Germinal center (tissue), 1 donor: ENCODE data around the gene BIN1.

Experiments
- DNase-seq: peaks from one replicate; pipeline ENCODE4 v3.0.0; 2012; ENCODE audit warnings: mixed read lengths, low spot score

BIN1 gene

DNA sequence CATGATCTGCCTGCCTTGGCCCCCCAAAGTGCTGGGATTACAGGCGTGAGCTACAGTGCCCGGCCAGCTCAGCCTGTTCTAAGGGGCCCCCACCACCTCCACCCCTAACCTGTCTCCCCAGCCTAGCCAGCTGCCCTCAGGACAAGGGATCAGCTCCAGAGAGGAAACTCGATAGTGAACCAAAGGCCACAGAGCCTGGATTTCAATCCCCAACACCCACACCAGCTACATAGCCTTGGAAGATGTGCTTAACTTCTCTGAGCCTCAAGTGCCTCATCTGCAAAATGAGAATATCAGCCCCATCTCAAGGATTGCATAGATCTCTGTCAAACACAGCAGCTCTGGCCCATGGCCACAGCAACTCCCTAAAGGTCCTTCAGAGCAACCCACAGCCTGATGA lies 32.0 kb downstream of the BIN1 start:
- no peak for DNase-seq

- no peak for DNase-seq
These were observed 32.6 kb downstream of the BIN1 start for GRCh38 chr2:127074358-127074757.

DNA sequence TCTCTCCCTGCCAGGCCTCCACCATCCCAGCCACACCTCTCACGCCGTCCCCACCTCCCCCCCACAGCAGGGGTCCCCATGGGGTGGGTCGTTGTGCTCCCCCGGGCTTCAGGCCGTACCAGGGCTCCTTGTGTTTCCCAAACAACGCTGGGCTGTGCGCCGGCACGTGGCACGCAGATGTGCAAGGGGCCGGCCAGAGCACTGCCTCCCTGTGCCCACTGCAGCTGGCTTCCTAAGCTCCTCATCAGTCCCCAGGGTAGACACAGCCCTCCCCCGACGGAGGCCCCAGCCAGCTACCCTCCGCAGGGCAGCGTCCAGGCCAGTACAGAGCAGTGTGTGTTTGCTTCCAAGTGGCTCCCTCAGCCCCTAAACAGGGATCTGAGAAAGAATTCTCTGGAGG lies 34.0 kb downstream of the BIN1 start:
- no peak for DNase-seq

- no peak for DNase-seq
These were observed 34.6 kb downstream of the BIN1 start for GRCh38 chr2:127072396-127072795.

GRCh38 chr2:127071901-127072328 lies 35.0 kb downstream of the BIN1 start:
- DNase-seq: no peak

DNA sequence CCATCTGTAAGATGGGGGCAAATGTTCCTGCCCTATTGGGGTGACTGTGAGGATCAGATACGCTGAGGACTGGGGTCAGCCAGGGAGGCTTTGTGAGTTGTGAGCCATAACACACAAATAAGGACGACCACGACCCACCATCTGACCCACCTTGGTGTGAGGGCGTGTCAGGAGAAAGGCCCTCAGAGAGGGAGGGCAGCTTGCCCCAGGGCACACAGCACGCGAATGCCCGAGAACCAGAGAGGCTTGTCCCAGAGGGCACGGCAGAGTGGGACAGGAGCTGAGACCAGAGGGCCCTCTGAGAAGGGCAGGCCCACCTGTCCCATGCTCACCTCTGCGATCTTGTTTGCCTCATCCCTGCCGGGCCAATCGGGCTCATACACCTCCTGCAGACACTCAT lies 36.7 kb downstream of the BIN1 start:
- no peak for DNase-seq

- no peak for DNase-seq
These were observed 37.4 kb downstream of the BIN1 start for GRCh38 chr2:127069536-127069935.

- no peak for DNase-seq
These were observed 38.0 kb downstream of the BIN1 start for GRCh38 chr2:127069003-127069402.

DNA sequence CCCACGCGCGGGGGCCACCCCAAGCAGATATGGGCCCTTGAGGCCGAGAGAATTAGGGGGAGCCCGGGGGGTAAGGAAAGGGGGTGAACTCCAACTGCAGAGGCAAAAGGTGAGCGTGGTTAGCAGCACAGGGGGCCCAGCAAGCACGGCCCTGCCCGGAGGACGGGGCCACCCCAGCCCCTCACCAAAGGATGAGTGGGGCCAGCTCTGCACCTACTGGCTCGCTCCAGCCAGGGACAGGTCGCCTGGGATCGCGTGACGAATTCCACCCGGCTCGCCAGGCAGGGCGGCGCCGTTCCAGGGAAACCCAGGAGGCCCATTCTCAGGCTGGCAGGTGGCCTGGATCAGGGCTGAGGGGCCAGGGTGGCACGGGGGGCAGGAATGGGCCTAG lies 38.6 kb downstream of the BIN1 start:
- no peak for DNase-seq

DNA sequence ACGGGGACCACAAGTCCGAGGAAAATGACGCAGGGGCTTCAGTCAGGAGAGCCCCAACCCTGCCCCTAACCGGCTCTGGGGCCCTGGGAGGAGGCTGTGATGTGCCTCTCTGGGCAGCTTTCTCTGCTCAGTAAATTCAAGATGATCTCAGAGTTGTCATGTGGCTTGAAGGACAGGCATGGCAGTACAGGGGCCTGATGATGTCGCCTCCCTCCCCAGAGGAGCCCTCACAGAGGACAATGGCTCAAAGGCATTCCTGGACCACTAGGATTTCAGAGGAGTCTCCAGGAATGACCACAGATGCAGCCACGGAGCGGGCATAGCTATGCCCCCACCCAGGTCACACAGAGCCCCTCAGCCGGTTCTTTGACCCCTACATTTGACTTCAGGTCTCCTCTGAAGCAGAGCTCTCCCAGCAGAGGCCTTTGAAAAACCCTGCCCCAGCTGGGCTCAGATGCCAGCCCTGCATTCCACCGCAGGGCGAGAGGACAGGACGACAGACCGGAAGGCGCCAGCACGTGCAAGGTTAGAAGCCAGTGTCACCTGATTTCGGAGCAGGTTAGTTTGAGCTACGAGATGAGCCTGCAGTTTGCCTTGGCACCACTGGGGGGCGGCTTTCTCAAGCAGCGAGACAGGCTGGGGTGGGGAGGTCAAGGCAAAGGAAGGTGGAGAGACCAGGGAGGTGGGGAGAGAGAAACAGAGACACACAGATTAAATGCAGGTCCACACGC lies 39.2 kb downstream of the BIN1 start:
- peak; percentile 77 for DNase-seq

GRCh38 chr2:127066942-127067341 lies 40.0 kb downstream of the BIN1 start:
- DNase-seq: no peak

DNA sequence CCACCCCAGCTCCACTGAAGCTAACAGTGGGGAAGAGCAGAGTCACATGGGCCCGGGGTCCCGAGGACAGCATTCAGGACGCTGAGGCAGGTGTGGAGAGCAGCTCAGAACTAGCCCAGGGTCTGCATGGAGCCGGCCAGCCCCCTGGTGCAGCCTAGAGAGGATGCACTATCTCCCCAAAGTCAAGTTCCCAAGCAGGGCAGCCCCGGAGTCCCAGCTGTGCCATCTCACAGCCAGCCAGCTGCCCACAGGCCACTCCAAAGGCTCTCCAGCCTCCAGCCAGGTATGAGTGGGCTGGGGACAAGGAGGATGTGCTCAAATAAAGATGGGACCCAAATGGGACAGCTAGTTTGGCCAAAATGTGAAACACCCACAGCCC lies 41.0 kb downstream of the BIN1 start:
- DNase-seq: no peak

- no peak for DNase-seq
These were observed 41.5 kb downstream of the BIN1 start for GRCh38 chr2:127065299-127065939.

DNA sequence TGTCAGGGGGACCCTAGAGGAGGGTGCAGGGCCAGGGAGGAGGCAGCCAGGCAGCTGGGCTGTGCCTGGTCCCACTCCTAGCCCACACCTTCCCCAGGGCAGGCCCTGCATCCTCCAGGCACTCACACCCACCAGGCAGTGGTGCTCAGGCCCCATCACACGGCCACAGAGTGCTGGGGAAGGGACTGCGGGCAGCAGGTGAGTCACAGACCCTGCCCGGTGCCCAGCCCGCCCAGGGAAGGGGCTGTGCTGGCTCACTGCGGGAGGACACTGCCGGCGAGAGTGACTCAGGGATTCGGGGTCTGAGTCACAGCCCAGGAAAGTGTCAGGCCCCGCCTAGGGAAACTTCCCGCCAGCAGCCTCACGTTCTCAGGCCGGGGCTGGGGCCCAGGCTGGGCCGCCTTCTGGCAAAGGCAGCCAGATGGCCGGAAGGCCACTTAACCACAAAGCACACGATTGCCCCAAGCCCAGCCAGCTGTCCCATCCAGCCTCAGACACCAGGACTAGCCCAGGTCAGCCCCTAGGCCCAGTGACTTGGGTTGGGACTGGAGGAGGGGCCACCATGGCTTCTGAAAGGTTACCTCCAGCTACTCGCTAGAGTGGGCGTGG lies 42.2 kb downstream of the BIN1 start:
- no peak for DNase-seq

GRCh38 chr2:127063701-127064590 lies 43.0 kb downstream of the BIN1 start:
- no peak for DNase-seq

DNA sequence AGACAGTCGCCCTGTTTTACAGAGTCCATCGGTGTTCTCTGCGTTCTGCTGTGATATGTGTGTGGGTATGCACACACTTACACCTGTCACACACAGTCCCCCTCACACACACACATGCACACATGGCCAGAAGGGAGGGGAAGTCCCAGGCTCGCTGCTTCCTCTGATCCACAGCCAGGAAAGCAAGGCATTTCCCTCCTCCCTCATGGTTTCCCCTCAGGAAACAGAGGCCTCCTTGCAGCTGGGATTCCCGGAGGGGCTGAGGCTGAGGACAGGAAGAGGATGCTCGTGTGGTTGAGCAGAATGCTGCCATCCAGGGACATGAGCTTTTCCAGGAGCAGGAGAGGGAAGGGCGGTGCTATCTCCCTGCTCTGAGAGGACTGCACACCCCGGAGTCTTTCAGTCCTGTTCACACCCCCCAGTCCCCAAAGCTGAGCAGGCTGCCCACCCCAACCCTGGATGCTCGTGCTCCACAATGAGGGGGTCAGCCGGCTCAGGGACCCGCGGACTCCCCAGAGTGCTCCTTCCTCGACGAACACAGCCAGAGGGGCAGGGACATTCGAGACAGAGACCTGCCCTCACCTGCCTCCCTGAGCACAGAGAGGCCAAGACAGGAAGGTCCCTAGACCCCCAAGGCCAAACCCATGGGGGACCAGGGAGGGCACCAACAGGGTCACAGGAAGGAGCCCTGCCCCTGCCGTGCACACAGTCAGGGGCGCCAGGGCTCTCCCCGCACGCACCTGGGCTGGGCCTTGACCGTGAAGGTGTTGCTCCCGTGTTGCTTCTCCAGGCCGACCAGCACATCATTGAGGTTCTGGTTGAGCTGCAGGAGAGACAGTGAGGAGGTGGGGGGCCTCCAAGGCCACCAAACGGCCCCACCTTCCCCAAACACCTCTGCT lies 45.3 kb downstream of the BIN1 start:
- DNase-seq: no peak

- no peak for DNase-seq
These were observed 46.5 kb downstream of the BIN1 start for GRCh38 chr2:127060264-127060945.

- DNase-seq: no peak
These were observed 47.4 kb downstream of the BIN1 start for GRCh38 chr2:127059559-127059958.

- no peak for DNase-seq
These were observed 48.1 kb downstream of the BIN1 start for GRCh38 chr2:127058954-127059252.

DNA sequence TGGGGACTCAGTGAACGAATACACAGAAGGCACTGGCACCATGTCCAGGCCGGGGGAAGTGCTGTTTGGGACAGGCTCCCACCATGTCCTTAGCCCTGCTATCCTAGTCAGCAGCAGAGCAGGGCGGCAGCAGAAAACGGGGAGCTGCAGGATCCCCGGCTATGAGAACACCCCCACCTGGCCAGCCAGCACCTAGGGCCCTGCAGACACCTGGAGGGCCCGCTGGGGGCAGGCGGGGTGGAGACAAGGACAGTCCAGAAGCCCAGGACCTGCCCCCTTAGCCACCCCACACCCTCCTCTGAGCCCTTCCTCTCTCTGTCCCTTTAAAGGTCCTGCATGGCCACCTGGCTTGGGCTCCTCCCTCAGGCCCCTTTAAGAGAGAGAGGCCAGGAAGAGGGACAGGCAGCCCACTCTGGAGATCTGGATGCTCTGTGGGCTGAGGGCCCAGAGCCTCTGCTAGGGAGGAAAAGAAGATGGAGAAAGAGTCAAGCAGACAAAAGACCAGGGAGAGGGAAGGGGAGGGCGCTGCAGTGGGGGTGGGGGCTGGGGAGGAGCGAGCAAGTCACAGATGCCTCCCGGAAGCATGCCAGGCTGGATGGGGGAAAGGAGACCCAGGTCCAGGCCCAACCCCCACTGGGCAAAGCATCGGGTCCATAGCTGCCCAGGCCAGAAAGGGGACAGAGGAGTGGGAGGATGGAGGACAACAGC lies 48.6 kb downstream of the BIN1 start:
- DNase-seq: no peak
